AG20443 (cell line): Measurements from ENCODE around the gene ZBP1.
A peak's percentile ranks its signal among the peaks of the same experiment; 100 is the strongest.
"Not testable (repeated sequence)": the region's sequence is repeated elsewhere in the genome, so short reads cannot be mapped to it uniquely, and the experiment has no call there.

ENCODE experiments used
- DNase-seq: peaks from one replicate; pipeline ENCODE4 v3.0.0; 2012; ENCODE audit warnings: low spot score, mixed read lengths

Gene ZBP1

GRCh38 chr20:57647006-57647932 lies 27.0 kb upstream of the ZBP1 start:
- DNase-seq: no peak

GRCh38 chr20:57638895-57639236 lies 18.6 kb upstream of the ZBP1 start:
- no peak for DNase-seq

- no peak for DNase-seq
Observed at GRCh38 chr20:57638173-57638894, 18.1 kb upstream of the ZBP1 start.

GRCh38 chr20:57633945-57634491 lies 13.8 kb upstream of the ZBP1 start:
- no peak for DNase-seq

- DNase-seq: no peak
Observed at GRCh38 chr20:57632286-57632685, 12.1 kb upstream of the ZBP1 start.

- DNase-seq: no peak
Observed at GRCh38 chr20:57630061-57630460, 9.8 kb upstream of the ZBP1 start.

- not testable (repeated sequence) for DNase-seq
Observed at GRCh38 chr20:57629491-57629901, 9.3 kb upstream of the ZBP1 start.

GRCh38 chr20:57628962-57629308 lies 8.7 kb upstream of the ZBP1 start:
- not testable (repeated sequence) for DNase-seq

- DNase-seq: peak; percentile 53
Observed at GRCh38 chr20:57628047-57628961, 8.1 kb upstream of the ZBP1 start.

- no peak for DNase-seq
Observed at GRCh38 chr20:57627339-57627738, 7.1 kb upstream of the ZBP1 start.

- no peak for DNase-seq
Observed at GRCh38 chr20:57625978-57626377, 5.8 kb upstream of the ZBP1 start.

GRCh38 chr20:57625181-57625958 lies 5.1 kb upstream of the ZBP1 start:
- no peak for DNase-seq

GRCh38 chr20:57624124-57624523 lies 3.9 kb upstream of the ZBP1 start:
- DNase-seq: no peak

GRCh38 chr20:57622579-57623381 lies 2.6 kb upstream of the ZBP1 start:
- DNase-seq: peak; percentile 71

- no peak for DNase-seq
Observed at GRCh38 chr20:57622201-57622570, 2.0 kb upstream of the ZBP1 start.

GRCh38 chr20:57621421-57622200 lies 1.4 kb upstream of the ZBP1 start:
- no peak for DNase-seq

- DNase-seq: no peak
Observed at GRCh38 chr20:57620999-57621398, 773 bp upstream of the ZBP1 start.

GRCh38 chr20:57619051-57619831 lies 985 bp downstream of the ZBP1 start:
- no peak for DNase-seq

GRCh38 chr20:57618764-57619050 lies 1.5 kb downstream of the ZBP1 start:
- DNase-seq: no peak
